BE2C (cell line): Measurements from ENCODE around the gene SMC3.
"Not testable (repeated sequence)": the region's sequence is repeated elsewhere in the genome, so short reads cannot be mapped to it uniquely, and the experiment has no call there.

Experiments used
- DNase-seq: peaks from one replicate; pipeline ENCODE4 v3.0.0-alpha.2; 2020
- H3K27me3 ChIP-seq: fragments of 250-450 bp; sonication (Bioruptor Pico); 2 replicates; pipeline ENCODE4 v1.5.1; 2020; ENCODE audit warnings: mild to moderate bottlenecking
- H3K36me3 ChIP-seq: fragments of 250-450 bp; sonication (Bioruptor Pico); 2 replicates; pipeline ENCODE4 v1.5.1; 2020; ENCODE audit warnings: mild to moderate bottlenecking
- H3K4me1 ChIP-seq: fragments of 250-450 bp; sonication (Bioruptor Pico); 2 replicates; pipeline ENCODE4 v1.5.1; 2020
- H3K4me3 ChIP-seq: 2 replicates; pipeline ENCODE4 v1.5.1; 2011; ENCODE audit warnings: low read depth, low read length
- H3K9me3 ChIP-seq: fragments of 250-450 bp; sonication (Bioruptor Pico); 2 replicates; pipeline ENCODE4 v1.5.1; 2020
- TF ChIP-seq, protein P1 (sequence below): IDR thresholded peaks from 2 replicates; pipeline ENCODE4 v1.5.1; 2012; ENCODE audit warnings: mild to moderate bottlenecking, low read depth, low read length

The SMC3 gene

GRCh38 chr10:110619514-110620397 lies 52.3 kb downstream of the SMC3 start:
- no peak overlapping the region for H3K4me3 ChIP-seq
- H3K27me3 ChIP-seq = no peaks in the 10 kb centered on the region
- DNase-seq = peak; percentile 27
- TF ChIP-seq, protein P1, sequence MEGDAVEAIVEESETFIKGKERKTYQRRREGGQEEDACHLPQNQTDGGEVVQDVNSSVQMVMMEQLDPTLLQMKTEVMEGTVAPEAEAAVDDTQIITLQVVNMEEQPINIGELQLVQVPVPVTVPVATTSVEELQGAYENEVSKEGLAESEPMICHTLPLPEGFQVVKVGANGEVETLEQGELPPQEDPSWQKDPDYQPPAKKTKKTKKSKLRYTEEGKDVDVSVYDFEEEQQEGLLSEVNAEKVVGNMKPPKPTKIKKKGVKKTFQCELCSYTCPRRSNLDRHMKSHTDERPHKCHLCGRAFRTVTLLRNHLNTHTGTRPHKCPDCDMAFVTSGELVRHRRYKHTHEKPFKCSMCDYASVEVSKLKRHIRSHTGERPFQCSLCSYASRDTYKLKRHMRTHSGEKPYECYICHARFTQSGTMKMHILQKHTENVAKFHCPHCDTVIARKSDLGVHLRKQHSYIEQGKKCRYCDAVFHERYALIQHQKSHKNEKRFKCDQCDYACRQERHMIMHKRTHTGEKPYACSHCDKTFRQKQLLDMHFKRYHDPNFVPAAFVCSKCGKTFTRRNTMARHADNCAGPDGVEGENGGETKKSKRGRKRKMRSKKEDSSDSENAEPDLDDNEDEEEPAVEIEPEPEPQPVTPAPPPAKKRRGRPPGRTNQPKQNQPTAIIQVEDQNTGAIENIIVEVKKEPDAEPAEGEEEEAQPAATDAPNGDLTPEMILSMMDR = no peak
- H3K36me3 ChIP-seq = no peaks in the 10 kb centered on the region
- H3K4me1 ChIP-seq = peaks cover 3% of the 10 kb centered on the region; the same call in 1 of the 2 replicates
- H3K9me3 ChIP-seq = no peaks in the 10 kb centered on the region

DNA sequence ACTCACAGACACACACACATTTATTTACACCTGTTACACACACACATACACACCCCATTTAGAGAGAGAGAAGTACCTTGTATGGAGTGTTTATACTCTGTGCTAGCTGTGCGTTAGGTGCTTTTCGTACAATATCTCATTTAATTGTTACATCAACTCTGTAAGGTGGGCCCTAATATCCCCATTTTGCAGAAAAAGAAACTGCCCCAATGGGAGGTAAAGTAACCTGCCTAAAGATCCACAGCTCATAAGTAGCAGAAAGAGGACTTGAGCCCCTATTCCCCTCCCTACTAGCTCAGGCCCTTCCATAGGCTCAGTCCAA lies 52.9 kb downstream of the SMC3 start:
- TF ChIP-seq, protein P1 = no peak
- no peak for DNase-seq
- no peaks in the 10 kb centered on the region for H3K27me3 ChIP-seq
- no peak overlapping the region for H3K4me3 ChIP-seq
- no peaks in the 10 kb centered on the region for H3K9me3 ChIP-seq
- H3K36me3 ChIP-seq = no peaks in the 10 kb centered on the region
- peaks cover 3% of the 10 kb centered on the region; the same call in 1 of the 2 replicates for H3K4me1 ChIP-seq

- H3K4me3 ChIP-seq, H3K4me1 ChIP-seq, H3K9me3 ChIP-seq, H3K36me3 ChIP-seq, H3K27me3 ChIP-seq, DNase-seq: not testable (repeated sequence)
These were observed 55.8 kb downstream of the SMC3 start for GRCh38 chr10:110623316-110623715.

DNA sequence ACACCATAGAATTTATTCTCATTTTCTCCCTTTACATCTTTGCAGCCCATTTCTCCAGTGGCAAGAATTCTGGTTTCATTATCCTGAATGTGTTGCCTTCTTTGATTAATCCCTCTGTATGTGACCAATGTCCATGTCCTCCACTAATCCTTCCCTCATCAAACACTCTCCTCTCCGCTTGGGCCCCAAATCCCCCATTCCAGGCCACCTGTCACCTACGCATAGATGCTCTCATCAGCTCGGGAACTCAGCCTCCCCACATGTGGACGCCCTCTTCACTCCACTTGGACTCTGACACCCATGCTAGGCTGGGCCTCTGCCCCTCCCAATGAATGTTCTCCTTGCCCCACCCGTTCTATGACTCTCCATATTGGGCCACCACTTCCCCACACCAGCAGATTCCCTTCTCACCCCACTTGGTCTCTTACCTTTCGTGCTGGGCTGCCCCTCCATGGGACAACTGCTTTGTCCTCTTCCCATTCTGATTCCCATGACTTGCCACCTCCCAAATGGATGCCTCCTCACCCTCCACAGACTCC lies 57.9 kb downstream of the SMC3 start:
- DNase-seq = no peak
- H3K4me1 ChIP-seq = no peaks in the 10 kb centered on the region
- TF ChIP-seq, protein P1 = no peak
- H3K9me3 ChIP-seq = no peaks in the 10 kb centered on the region
- H3K36me3 ChIP-seq = no peaks in the 10 kb centered on the region
- no peak overlapping the region for H3K4me3 ChIP-seq
- no peaks in the 10 kb centered on the region for H3K27me3 ChIP-seq

DNA sequence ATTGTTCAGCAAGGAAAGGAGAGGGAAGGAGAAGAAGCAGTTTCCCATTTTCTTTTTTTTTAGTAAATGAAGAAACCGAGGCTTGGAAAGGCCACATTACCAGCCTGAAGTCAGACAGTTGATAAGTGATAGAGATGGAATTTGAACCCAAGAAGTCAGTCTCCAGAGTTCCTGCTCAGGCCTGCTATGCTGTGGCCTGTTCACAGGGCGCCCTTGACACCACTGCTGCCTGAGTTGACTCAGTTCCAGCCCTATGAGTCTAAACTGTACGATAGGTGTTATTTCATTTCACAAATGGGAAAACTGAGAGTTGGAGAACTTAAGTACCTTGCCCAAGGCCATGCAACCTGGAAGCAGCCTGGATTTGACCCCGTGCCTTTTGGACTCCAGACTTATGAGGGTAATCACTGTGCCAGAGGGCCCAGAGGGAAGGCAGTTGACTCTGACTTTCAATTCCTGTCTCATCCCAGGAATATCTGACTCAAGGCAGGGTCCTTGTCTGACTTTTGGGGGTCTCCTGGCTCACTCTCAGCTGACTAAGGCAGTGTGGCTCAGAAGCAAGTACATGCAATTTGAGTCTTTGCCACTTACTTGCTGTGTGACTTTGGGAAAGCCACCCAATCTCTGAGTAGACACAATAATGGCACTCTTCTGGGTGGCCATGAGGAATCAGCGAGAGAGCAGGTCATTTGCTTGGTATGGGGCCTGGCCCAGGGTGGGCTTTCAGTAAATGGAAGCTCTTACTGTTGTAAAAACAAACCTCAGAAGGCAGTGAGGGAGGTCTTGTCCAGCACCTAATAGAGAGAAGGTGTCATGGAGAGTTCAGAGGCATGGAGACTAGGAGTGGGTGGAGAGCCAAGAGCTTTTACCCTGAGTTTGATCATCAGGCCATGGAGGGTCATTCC lies 58.7 kb downstream of the SMC3 start:
- Histone ChIP-seq H3K4me1 (no peaks in the 10 kb centered on the region), H3K36me3 (no peaks in the 10 kb centered on the region), H3K4me3 (no peak overlapping the region), H3K9me3 (no peaks in the 10 kb centered on the region), H3K27me3 (no peaks in the 10 kb centered on the region)
- no peak for DNase-seq
- TF ChIP-seq, protein P1 = no peak

- Histone ChIP-seq H3K27me3 (no peaks in the 10 kb centered on the region), H3K4me1 (no peaks in the 10 kb centered on the region), H3K9me3 (no peaks in the 10 kb centered on the region), H3K36me3 (no peaks in the 10 kb centered on the region), H3K4me3 (no peak overlapping the region)
- TF ChIP-seq, protein P1 = no peak
- DNase-seq = no peak
These were observed 60.7 kb downstream of the SMC3 start for GRCh38 chr10:110628161-110628560.
